ENCODE measurements around the gene GLRA3.
"Not testable (repeated sequence)": the region's sequence is repeated elsewhere in the genome, so short reads cannot be mapped to it uniquely, and the experiment has no call there.

GLRA3 gene

DNA sequence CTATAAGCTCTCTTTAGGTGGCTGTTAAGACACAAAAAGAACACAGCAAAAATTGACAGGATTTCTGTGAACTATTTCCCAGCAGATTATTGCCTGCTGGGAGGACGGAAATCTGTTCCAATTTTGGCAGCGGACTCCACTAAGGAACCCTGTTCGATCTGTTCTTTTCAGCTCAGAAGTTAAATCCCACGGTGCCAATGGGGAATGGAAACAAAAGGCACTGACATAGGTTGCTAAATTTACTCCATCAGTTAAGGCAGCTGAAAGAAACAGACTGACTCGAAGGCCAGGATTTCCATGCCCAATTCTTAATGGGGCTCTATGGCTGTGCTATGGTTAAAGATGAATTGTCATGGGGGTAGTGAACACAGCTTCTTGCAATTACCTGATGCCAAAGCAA, 180.2 kb downstream of the GLRA3 start:
- DNase-seq, result no peak

GRCh38 chr4:174646326-174646725, 182.7 kb downstream of the GLRA3 start:
- DNase-seq, result no peak

- DNase-seq, result no peak
These were observed 188.9 kb downstream of the GLRA3 start for GRCh38 chr4:174640146-174640545.

GRCh38 chr4:174635732-174636131, 193.3 kb downstream of the GLRA3 start:
- DNase-seq, result no peak

DNA sequence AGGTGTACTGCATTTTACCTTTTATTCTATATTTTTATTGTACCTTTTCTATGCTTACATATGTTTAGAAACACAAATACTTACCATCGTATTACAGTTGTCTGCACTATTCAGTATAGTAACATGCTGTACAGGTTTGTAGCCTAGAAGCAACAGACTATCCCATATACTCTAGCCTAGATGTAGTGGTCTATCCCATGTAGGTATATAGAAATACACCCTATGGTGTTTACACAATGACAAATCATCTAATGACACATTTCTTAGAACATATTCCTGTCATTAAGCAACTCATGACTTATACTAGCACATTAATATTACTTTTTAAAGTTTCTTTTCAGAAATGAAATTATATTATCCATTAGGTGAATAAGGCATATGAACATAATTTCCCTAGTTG, 195.6 kb downstream of the GLRA3 start:
- no peak for DNase-seq

- DNase-seq, result peak in 1 of 2 donors; percentile 34
These were observed 196.9 kb downstream of the GLRA3 start for GRCh38 chr4:174631901-174632758.

DNA sequence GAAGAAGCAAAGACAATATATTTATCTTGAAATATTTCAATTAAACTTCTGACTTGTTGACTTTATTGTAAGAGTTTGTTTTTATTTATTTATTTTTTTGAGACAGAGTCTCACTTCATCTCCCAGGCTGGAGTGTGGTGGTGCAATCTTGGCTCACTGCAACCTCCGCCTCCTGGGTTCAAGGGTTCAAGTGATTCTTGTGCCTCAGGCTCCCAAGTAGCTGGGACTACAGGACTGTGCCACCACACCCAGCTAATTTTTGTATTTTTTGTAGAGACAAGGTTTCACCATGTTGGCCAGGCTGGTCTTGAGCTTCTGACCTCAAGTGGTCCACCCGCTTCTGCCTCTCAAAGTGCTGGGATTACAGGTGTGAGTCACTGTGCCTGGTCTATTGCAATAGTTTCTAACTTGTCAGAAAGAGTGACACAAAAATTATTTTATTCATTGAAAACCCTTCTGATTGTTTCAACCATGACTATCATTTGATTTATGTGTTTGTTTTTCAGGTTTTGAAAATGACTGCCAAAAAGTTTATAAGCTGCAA, 199.1 kb downstream of the GLRA3 start:
- not testable (repeated sequence) for DNase-seq

DNA sequence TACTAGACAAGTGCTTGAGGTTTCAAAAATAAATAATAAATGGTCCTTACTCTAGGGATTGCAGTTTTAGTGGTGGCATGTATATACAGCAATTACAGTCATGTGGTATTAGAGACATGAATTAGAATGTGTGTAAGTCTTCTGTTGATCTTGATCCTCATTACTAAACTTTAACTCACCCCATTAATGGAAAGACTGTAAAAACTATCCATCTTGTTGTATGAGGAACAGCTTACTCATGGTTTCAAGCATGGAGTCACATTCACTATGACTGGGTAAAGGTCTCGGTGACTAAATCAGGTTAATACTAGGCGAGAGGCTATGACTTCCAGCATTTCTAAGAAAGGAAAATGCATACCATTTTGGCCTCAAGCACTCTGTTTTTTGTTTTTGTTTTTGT, 199.8 kb downstream of the GLRA3 start:
- DNase-seq, result no peak

DNA sequence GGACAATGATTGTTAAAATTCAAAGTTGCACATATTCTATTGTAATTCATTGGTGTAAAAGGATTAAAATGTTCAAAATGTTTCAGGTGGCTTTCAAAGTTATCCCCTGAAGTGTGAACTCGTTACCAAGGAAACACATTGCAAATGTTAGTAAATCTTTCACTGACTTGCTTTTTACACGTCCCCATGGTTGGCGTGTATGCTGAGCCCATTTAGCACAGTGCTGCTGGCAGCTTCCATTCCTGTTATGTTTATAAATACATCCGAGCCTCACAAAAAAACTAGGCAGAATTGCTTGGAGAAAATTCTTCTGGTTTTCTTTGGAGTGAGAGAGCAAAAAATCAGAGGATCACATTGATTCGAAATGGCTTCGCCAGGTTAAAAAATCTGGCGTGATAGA, 200.9 kb downstream of the GLRA3 start:
- DNase-seq, result no peak

DNA sequence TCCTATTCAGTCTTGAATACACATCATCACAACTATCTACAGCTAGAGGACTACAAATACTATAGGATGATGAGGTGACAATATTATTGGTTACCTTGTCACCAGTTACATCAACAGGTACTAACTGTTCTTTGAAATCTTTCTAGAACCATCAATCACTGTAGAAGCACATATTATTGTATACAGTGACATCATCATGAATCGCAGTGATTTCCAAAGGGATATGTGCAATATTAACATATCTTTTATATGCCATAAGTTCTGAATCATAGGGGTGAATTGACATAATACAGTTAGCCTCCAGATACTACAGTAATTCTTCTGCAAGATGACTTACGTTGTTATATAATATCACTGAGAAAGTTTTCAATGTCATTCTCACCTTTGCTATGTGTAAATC, 201.6 kb downstream of the GLRA3 start:
- no peak for DNase-seq

GRCh38 chr4:174626342-174627008, 202.6 kb downstream of the GLRA3 start:
- no peak for DNase-seq

DNA sequence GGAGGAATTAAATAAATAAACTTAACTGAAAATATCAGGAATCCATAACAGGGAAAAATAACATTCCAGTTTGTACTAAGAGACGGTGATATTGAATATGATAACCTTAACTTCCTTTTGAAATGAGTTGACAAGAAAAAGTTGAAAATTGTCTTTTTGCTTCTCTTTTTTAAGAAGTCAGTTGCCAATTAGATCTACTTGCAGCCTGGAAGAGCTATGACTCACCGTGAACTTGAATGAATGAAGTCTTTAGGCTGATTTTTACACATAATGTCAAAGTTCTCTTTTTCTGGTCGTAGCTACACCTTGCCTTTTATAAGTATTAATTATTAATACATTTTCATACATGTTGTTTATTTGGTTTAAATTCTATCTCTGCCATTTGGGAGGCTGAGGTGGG, 212.4 kb downstream of the GLRA3 start:
- DNase-seq, result no peak

DNA sequence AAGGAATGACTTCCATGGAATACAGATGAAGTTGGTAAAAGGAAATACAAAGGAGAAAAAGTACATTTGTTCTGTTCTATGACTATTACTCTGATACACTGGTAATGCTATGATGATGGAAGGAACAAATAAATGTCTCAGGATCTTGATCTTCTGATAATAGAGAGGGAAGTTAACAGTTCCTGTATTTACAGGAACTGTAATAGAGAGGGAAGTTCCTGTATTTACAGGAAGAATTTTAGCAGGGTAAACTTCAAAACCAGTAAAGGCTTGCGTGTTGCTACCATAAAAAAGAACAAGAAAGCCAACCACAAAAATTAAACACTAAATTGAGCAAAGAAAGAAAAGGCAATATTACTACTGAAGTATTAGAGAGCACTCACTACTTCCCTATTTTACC, 215.1 kb downstream of the GLRA3 start:
- DNase-seq, result no peak

DNA sequence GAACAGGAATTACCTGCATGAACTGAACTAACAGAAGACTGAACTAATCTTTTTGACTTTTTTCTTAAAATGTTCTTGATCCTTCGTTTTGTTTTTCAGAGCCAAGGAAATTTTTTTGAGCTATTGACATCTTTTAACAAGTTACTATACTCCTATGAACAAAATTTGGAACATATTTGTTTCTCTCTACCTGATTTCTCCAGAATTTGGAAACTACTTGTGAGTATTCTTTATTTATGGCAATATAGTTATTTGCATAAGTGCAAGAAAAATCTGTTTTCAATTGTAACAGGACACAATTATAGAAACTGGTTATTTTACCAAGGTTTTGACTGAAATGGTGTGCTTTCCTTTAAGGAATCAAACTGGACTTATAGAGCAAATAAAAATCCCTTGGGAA, 217.3 kb downstream of the GLRA3 start:
- no peak for DNase-seq

GRCh38 chr4:174607792-174608191, 221.3 kb downstream of the GLRA3 start:
- DNase-seq, result no peak

DNA sequence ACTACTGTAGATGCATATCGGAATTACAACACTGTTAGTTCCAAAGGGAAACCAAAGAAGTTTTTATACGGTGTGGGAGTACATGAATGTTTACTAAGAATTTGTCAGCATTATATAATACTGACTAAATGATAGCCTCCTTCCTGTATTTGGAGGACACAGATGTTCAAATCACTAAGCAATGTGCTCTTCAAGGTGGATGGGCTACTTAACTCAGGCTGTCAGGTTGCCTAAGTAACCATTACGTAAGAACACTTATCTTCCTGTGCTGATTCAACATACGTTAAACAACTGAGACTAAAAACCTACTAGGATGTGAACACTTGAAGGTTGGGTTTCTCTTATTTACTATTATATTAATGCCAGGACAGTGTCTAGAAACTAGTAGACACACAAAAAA, 224.8 kb downstream of the GLRA3 start:
- no peak for DNase-seq

GRCh38 chr4:174600391-174600790, 228.7 kb downstream of the GLRA3 start:
- DNase-seq, result no peak

GRCh38 chr4:174598800-174599199, 230.2 kb downstream of the GLRA3 start:
- DNase-seq, result no peak

DNA sequence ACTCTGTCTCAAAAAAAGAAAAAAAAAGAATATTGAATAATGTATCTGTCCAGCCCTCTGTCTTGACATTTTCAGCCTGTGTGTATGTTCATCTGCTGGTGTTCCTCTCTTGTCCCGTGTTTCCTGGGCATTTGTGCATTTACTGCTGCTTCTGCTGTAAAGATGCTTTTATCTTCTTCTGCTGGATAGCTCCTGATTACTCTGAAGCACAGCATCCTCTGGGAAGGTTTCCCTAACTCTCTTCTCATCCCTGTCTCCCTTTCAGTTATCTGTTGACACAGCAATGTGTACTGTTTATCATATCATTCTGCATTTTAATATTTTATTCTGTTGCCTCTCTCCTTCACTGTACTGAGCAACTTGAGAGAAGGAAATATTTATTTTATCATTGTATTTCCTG, 232.5 kb downstream of the GLRA3 start:
- DNase-seq, result no peak

GRCh38 chr4:174595141-174595929, 233.7 kb downstream of the GLRA3 start:
- no peak for DNase-seq

GRCh38 chr4:174593701-174594100, 235.3 kb downstream of the GLRA3 start:
- no peak for DNase-seq

GRCh38 chr4:174592985-174593335, 236.1 kb downstream of the GLRA3 start:
- peak in 1 of 2 donors; percentile 6 for DNase-seq

DNA sequence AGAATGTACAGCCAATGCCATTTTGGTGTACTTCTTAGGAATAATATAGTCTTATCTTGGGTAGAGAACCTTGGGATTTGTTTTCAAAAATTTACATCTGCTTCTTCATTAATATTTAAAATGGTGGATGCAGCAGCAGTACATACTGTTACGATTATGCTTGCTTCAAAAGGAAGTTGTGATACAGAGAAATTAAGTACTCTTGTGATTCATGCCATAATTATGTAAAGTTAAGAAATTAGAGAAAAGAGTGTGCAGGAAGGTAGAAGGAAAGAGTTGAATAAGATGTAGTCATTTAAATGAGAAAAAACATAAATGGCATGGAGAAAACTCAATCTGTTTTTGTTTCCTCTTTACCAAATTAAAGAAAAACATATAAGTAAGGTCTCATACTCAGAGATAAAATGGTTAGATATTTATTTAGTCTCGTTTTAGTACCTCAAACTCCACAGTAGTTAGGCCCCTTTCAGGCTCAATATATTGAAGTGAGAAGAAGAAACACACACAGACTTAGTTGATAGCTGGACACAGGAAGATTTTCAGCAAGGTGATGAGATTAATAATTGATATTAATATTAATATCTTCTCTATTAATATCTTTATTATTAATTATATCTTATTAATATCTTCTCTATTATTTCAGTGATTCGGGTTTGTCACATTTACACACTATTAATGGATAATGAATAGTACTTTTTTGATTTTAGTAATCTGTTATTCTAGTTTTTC, 236.6 kb downstream of the GLRA3 start:
- DNase-seq, result no peak

Measured in CD4-positive, alpha-beta T cell treated with Interleukin-1 beta for 1 hour (primary cell).